OCI-LY3 (cell line): Measurements from ENCODE around the gene GRAP2.

Experiments
- H2AFZ ChIP-seq: fragments of 200-600, 300-600 bp; shearing (Covaris generic); 2 replicates; pipeline ENCODE4 v1.6.0; 2014; ENCODE audit warnings: antibody characterized with exemption, low read depth, low read length
- H3K27ac ChIP-seq: fragments of 200-600, 300-600 bp; sonication (generic); 2 replicates; pipeline ENCODE4 v1.5.1; 2014; ENCODE audit warnings: mild to moderate bottlenecking, low read length, moderate library complexity, mixed read lengths
- H3K27me3 ChIP-seq: fragments of 200-600, 300-600 bp; sonication (generic); 2 replicates; pipeline ENCODE4 v1.6.1; 2014; ENCODE audit warnings: low read depth, low read length, mixed read lengths
- H3K36me3 ChIP-seq: fragments of 200-600, 300-600 bp; sonication (generic); replicated peaks from 2 replicates; pipeline ENCODE3; 2014; ENCODE audit warnings: low read depth, low read length, mixed read lengths
- H3K4me1 ChIP-seq: fragments of 300-600, 200-600 bp; sonication (generic); 2 replicates; pipeline ENCODE4 v1.6.1; 2014; ENCODE audit warnings: low read length, mixed read lengths
- H3K4me2 ChIP-seq: fragments of 200-600, 300-600 bp; sonication (generic); 2 replicates; pipeline ENCODE4 v1.6.1; 2014; ENCODE audit warnings: low read length, mixed read lengths
- H3K4me3 ChIP-seq: fragments of 300-600, 200-600 bp; sonication (generic); 2 replicates; pipeline ENCODE4 v1.5.1; 2014; ENCODE audit warnings: antibody characterized with exemption, mild to moderate bottlenecking, low read length, moderate library complexity
- H3K79me2 ChIP-seq: fragments of 300-600, 200-600 bp; shearing (Covaris generic); 2 replicates; pipeline ENCODE4 v1.6.1; 2014; ENCODE audit warnings: mild to moderate bottlenecking, low read length, mixed read lengths
- H3K9ac ChIP-seq: fragments of 300-600, 200-600 bp; shearing (Covaris generic); 2 replicates; pipeline ENCODE4 v1.6.0; 2014; ENCODE audit warnings: mild to moderate bottlenecking, low read length, moderate library complexity
- H3K9me3 ChIP-seq: fragments of 200-600, 300-600 bp; shearing (Covaris generic); 2 replicates; pipeline ENCODE4 v1.6.1; 2014; ENCODE audit warnings: low read length, mixed read lengths; ENCODE audit not compliant: insufficient read depth
- H4K20me1 ChIP-seq: fragments of 200-600, 300-600 bp; sonication (generic); 2 replicates; pipeline ENCODE4 v1.6.1; 2016; ENCODE audit warnings: low read length, mixed read lengths; ENCODE audit not compliant: insufficient read depth
- CTCF ChIP-seq: fragments of 200-600, 300-600 bp; sonication (generic); IDR thresholded peaks from 2 replicates; pipeline ENCODE4 v1.5.1; 2014; ENCODE audit warnings: antibody characterized with exemption, low read length, low read depth
- EZH2phosphoT487 ChIP-seq: fragments of 200-600 bp; shearing (Covaris generic); IDR thresholded peaks from 2 replicates; pipeline ENCODE4 v1.6.1; 2018; ENCODE audit warnings: antibody characterized with exemption, mixed run types, low read depth

GRAP2 gene

DNA sequence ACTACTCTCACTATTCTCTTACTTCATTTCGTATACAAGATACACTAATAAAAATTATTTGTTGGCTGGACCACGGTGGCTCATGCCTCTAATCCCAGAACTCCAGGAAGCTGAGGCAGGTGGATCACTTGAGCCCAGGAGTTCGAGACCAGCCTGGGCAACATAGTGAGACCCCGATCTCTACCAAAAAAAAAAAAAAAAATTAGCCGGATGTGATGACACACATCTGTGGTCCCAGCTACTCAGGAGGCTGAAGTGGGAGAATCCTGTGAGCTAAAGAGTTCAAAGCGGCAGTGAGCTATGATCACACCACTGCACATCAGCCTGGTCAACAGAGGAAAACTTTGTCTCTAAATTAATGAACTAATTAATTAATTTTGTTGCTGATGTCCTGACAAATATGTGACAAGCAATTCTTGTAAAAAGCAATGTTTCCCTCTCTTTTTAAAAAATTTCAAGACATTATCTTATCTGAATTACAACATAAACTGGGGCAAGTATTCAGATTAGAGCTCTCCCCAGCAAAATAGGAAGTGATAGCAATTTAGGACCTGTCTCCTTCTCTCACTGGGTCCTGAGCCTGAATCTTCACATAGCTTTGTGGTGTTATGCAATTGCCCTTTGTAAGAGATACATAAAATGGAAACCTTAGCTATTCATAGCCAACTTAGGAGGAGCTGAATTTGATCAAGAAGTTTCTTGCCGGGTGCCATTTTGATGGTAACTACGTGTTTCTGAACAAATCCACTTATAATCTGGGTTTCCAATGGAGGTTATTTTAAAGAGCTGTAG lies 41.8 kb downstream of the GRAP2 start:
- Histone ChIP-seq H3K4me2 (no peak overlapping the region), H3K27ac (no peak overlapping the region), H3K79me2 (no peaks in the 10 kb centered on the region), H3K4me1 (peaks cover 19% of the 10 kb centered on the region), H3K9ac (no peak overlapping the region), H4K20me1 (no peaks in the 10 kb centered on the region), H3K36me3 (no peaks in the 10 kb centered on the region), H3K4me3 (no peak overlapping the region), H2AFZ (no peak overlapping the region), H3K27me3 (peaks cover 22% of the 10 kb centered on the region), H3K9me3 (no peaks in the 10 kb centered on the region)
- TF ChIP-seq EZH2phosphoT487 (no peak), CTCF (no peak)

- H2AFZ ChIP-seq = no peak overlapping the region
- H3K79me2 ChIP-seq = no peaks in the 10 kb centered on the region
- H3K36me3 ChIP-seq = no peaks in the 10 kb centered on the region
- no peak overlapping the region for H3K9ac ChIP-seq
- H3K4me3 ChIP-seq = no peak overlapping the region
- H3K27ac ChIP-seq = no peak overlapping the region
- no peak overlapping the region for H3K4me2 ChIP-seq
- H3K27me3 ChIP-seq = peaks cover 22% of the 10 kb centered on the region
- TF ChIP-seq CTCF (no peak; the same call in 1 of the 2 replicates), EZH2phosphoT487 (no peak)
- no peaks in the 10 kb centered on the region for H3K9me3 ChIP-seq
- no peaks in the 10 kb centered on the region for H4K20me1 ChIP-seq
- H3K4me1 ChIP-seq = peaks cover 19% of the 10 kb centered on the region
Observed at GRCh38 chr22:39943337-39943736, 42.5 kb downstream of the GRAP2 start.

DNA sequence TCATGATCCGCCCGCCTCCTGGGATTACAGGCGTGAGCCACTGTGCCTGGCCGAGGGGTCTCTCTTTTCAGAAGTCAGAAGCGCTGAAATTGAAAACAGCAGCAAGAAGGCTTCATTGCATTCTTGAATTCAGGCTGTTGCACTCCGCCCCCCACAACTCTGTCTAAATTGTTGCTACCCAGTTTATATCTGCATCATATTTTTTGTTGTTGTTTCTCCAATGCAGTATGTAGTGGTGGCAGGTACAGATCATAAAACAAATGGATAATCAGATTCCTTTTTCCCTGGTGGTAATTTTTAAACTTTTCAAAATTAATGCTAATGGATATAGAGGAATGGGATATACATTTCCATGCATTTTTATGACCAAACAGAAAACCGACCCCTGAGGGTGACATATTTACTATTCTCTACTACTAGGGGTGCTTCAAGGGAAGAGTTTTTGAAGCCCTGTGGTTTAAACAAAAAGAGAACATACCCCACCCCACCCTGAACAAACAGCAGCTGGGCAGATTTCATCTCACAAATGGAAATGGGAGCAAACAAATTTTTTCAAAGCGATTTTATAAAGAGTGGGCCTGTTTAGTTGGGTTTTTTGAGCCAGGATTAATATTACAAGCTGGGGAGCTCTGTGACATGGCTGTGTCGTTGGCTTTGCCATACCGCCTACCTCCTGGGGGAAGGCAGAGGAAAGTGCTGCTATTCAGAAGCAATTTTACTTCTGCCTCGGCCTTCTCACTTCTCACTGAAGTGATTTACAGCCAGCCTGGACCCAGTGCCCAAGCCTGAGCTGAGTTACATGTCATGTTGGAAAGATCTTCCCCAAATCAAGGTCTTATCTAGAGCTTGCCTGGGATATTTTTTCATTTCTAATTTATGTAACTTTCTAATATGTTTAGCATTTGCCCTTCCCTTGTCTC lies 43.3 kb downstream of the GRAP2 start:
- TF ChIP-seq CTCF (no peak), EZH2phosphoT487 (no peak)
- no peak overlapping the region for H2AFZ ChIP-seq
- H3K27ac ChIP-seq = no peak overlapping the region
- H4K20me1 ChIP-seq = no peaks in the 10 kb centered on the region
- H3K4me3 ChIP-seq = no peak overlapping the region
- no peak overlapping the region for H3K9ac ChIP-seq
- no peak overlapping the region for H3K4me2 ChIP-seq
- no peaks in the 10 kb centered on the region for H3K36me3 ChIP-seq
- H3K4me1 ChIP-seq = peaks cover 19% of the 10 kb centered on the region
- no peaks in the 10 kb centered on the region for H3K79me2 ChIP-seq
- H3K9me3 ChIP-seq = no peaks in the 10 kb centered on the region
- peaks cover 24% of the 10 kb centered on the region for H3K27me3 ChIP-seq

GRCh38 chr22:39946126-39946502 lies 45.2 kb downstream of the GRAP2 start:
- TF ChIP-seq EZH2phosphoT487 = no peak
- no peak for TF ChIP-seq CTCF
- H3K36me3 ChIP-seq = no peaks in the 10 kb centered on the region
- no peak overlapping the region; the same call in 1 of the 2 replicates for H2AFZ ChIP-seq
- H3K4me2 ChIP-seq = no peak overlapping the region
- H3K79me2 ChIP-seq = no peaks in the 10 kb centered on the region
- no peak overlapping the region for H3K27ac ChIP-seq
- H3K27me3 ChIP-seq = peaks cover 42% of the 10 kb centered on the region
- H3K4me3 ChIP-seq = no peak overlapping the region
- peaks cover 29% of the 10 kb centered on the region for H3K4me1 ChIP-seq
- H3K9me3 ChIP-seq = no peaks in the 10 kb centered on the region
- no peaks in the 10 kb centered on the region for H4K20me1 ChIP-seq
- no peak overlapping the region for H3K9ac ChIP-seq
